Measurements from ENCODE around the gene MED12.

The MED12 gene

GRCh38 chrX:71181910-71182799 lies 63.8 kb downstream of the MED12 start:
- peak overlapping the region in 20 of 21 experiments; percentile 78 to 94 (median 88) for H3K27ac ChIP-seq

GRCh38 chrX:71182871-71183270 lies 64.5 kb downstream of the MED12 start:
- Histone ChIP-seq H3K27ac (peak overlapping the region in 17 of 21 experiments; percentile 78 to 94 (median 88)), H3K4me3 (peak overlapping the region in 3 of 7 experiments; percentile 11 to 39 (median 37))

More at GRCh38 chrX:71181910-71182799, 63.8 kb downstream of the MED12 start:
- peak overlapping the region; percentile 14 to 39 (median 32) for H3K4me3 ChIP-seq

- peak overlapping the region in 1 of 21 experiments; percentile 89 for H3K27ac ChIP-seq
- no peak overlapping the region for H3K4me3 ChIP-seq
These were observed 64.9 kb downstream of the MED12 start for GRCh38 chrX:71183341-71183740.

GRCh38 chrX:71184092-71184491 lies 65.7 kb downstream of the MED12 start:
- Histone ChIP-seq H3K27ac (no peak overlapping the region), H3K4me3 (no peak overlapping the region)

GRCh38 chrX:71184803-71185495 lies 66.6 kb downstream of the MED12 start:
- Histone ChIP-seq H3K4me3 (no peak overlapping the region), H3K27ac (peak overlapping the region in 1 of 21 experiments; percentile 13)

- H3K4me3 ChIP-seq, result no peak overlapping the region
- H3K27ac ChIP-seq, result no peak overlapping the region
These were observed 72.9 kb downstream of the MED12 start for GRCh38 chrX:71191248-71191647.

Data from skin epidermis (tissue), 12 donors.